HG03045 (cell line): ENCODE results near the gene RIPK1.
"Not testable (repeated sequence)": the region's sequence is repeated elsewhere in the genome, so short reads cannot be mapped to it uniquely, and the experiment has no call there.

ENCODE experiments used
- ATAC-seq: cut with Tn5 transposase; IDR thresholded peaks from one replicate; pipeline ENCODE4 v1.9.1; 2021; ENCODE audit warnings: mild to moderate bottlenecking, moderate library complexity; ENCODE audit not compliant: unreplicated experiment

RIPK1 gene

DNA sequence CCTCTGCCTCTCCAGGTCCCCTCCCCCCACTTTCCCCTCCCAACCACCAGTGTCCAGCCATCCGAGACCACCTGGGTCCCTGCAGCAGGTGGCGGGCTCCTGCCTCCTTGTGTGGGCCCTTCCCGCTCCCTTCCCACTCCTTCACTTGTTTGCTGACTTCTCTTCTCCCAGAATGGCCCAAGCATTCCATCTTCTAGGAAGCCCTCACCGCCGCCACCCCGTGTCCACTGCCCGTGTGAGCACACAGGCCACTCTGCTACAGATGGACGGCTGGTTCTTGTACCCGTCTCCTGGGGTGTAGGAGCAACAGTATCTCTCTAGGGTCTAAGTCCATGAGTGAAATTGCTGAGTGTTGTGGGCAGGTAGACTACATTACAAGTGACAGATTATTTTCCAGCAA, 65.2 kb downstream of the RIPK1 start:
- no peak for ATAC-seq

DNA sequence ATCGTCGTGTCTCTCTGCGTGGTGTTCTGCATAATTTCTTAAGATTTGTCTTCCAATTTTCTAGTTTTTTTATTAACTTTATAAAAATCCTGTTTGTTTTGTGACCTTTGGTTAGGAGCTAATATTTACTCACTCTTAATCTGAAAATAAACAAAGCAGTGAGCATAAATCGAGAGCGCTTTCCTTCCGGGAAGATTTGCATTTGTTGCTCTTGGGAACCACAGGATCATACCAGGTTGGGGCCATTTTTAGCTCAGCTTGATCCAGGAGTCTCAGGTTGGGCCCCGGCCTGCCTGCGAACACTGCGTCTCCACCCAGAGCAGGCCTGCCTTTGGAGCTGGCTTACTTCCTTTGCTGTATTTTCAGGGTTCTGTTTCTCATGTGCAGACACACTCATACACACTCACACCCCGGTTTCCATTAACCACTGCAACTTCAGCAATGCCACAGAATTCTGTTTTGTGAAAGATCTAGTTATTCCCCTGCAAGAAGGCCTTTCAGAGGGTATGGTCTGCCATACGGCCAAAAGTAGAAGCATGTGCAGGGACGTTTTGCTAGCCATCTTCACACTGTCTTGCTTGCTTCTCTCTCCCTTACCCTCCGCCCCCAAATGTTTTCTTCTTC, 67.5 kb downstream of the RIPK1 start:
- ATAC-seq, result no peak

DNA sequence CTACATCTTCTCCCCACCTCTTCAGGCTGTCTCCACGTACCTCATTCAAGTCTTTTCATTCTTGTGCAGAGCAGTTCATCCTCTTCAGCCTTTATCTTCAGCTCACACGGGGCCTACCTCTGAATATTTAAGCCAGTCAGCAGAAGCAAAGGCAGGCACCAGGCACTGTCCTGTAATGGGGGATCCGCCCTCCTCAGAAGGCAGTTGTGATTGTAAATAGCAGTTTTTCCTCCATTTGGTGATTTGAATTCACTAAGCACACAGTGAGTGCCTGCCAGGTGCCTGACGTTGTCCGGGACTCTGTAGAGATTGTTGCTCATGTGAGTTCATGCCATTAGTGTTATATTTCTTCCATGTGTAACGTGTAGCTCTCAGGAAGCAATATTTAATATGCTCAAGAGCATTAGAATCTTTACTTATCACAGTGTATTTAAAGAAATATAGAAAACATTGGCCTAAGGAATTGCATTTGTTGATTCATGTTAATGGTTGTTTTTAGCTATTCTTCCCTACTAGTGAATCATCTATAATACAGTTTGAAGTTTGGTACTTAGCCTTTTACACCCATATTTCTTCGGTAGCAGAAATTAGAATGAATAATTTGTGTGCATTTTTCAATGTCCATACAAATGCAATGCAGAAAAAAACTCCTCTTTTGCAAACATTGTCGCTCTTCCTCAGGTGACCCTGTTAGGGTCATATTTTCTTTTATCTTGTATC, 68.2 kb downstream of the RIPK1 start:
- ATAC-seq, result no peak

DNA sequence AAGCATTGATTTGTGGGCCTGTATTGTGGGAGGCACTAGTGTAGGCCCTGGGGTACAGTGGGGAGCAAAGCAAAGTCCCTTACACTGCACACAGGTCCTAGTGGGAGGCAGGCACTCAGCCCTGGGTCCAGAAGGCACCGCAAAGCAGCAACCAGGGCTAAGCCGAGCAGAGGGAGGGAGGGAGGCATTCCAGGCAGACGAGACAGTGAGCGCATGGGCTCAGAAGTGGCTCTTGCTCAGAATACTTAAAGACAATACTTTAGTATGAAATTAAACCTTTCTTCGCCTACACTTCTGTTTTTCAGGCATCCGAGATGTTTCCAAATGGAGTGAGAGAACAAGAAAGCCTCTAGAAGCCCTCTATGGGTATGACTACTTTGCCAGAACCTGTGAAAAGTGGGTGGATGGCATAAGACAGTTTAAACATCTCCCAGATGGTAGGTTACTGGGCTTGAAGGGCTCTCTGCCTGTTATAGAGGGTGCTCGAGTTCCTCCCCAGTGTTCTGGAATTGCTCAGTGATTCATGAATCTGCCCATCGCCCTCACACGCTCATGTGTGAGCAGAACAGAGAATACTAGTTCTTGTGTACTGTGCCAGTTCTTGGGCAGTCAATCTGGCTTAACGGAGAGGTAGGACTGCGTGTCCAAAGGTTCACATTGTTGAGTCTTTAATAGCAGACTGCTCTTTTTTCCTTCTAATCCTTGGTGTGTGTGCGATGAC, 68.9 kb downstream of the RIPK1 start:
- no peak for ATAC-seq

DNA sequence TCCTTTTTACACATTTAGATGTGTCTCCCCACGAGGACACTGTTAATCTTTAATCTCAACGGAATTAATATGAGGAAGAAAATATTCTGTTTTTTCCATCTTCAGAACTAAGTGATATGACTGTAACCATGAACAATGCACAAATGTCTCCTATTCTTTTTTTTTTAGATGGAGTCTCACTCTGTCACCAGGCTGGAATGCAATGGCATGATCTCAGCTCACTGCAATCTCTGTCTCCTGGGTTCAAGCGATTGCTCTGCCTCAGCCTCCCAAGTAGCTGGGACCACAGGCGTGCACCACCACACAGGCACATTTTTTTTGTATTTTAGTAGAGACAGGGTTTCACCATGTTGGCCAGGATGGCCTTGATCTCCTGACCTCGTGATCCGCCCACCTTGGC, 69.6 kb downstream of the RIPK1 start:
- not testable (repeated sequence) for ATAC-seq

DNA sequence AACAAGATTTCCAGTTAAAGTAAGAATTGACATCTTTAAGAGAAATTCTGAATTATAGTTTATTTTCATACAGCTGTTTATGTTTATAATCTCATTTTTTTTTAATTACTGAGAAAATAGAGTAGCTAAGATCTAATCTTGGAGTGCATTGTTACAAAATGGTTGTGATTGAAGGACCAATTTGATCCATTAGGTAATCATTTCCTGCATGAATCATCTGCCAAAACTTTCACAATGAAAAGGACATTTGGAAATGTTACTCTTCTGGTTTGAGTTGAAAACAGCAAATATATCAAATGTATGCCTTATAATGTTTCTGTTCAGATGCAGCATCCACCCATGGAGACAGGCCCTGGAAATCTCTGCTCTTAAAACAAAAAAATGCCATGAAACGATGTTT, 70.0 kb downstream of the RIPK1 start:
- ATAC-seq, result no peak

DNA sequence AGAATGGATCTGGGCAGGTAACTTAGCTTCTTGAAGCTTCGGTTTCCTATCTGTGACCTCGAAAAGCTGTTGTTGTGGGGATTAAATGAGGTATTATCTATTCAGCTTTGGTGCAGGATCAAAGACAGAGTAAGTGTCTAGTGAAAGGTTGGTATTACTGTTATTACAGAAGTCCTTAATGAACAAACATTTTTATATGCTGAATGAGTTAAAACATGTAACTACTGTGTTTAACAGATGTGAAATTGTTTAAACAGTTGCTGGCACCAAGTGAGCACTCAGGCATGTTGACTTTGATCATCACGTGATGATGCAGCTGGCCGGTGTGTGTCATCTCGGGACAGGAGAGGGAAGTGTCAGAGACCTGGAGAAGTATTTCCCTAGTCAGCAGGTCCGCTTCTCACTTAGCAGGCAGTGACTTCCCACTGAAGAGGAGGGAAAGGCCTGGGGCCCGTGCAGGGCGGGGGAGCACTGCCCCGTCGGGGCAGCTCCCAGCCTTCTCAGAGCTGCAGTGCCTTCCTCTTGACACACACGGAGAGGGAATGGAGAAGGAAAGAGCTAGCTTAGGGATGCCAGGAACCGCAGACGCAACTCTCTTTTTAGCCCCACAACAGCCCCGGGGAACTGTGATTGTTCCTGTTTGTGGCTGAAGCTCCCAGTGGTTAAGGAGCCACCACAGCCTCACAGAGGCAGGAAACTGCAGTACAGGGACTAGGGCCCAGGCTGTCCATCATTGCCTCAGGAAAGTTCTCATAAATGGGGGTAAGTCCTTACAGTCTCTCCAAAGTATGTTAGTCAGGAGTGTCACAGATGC, 71.0 kb downstream of the RIPK1 start:
- no peak for ATAC-seq

DNA sequence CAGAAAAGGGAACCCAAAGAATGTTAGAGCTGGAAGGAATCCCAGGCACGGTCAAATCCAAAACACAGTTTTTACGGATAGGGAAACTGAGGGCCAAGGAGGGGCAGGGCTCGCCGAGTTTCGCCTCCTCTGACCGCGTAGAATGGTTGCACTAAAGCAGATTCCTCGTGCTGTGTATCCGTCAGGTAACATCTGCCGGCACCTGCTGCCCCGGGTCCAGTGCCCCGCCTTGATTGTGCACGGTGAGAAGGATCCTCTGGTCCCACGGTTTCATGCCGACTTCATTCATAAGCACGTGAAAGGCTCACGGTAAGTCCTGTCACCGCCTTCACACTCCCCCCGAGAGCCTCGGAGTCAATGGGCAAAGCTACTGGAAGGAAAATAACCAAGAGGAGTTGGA, 71.9 kb downstream of the RIPK1 start:
- ATAC-seq, result no peak

DNA sequence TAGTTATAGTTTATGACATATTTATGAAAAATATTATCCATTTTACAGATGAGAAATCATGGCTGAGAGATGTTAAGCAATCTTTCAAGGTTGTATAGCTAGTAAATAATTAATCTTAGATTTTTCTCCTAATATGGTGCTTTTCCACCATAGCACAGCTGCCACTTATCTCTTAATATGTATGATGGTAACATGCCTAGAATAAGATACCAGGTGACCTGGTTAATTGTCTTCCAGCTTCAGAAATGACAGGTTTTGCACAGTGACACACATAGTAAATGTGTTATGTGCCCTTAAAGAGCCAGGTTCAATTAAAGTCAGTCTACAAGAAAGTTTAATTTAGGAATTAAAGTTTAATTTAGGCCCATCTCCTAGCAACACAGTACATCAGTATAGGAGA, 74.2 kb downstream of the RIPK1 start:
- ATAC-seq, result no peak

DNA sequence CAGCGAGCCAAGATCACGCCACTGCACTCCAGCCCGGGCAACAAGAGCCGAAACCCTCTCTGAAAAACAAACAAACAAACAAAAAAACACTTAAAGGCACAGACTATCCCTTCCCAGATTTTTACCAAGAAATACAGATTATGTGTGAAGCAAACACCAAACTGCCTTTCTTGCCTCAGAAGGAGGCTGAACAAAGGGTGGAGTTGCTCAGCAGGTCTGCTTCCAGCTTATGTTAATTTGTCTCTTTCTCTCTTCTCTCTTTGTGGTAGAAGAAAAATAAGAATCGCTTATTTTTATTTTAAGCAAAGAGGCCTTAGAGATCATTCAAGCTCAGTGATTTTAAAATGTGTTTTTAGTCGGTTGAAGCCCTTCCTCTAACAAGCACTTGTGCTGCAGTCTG, 74.9 kb downstream of the RIPK1 start:
- no peak for ATAC-seq

DNA sequence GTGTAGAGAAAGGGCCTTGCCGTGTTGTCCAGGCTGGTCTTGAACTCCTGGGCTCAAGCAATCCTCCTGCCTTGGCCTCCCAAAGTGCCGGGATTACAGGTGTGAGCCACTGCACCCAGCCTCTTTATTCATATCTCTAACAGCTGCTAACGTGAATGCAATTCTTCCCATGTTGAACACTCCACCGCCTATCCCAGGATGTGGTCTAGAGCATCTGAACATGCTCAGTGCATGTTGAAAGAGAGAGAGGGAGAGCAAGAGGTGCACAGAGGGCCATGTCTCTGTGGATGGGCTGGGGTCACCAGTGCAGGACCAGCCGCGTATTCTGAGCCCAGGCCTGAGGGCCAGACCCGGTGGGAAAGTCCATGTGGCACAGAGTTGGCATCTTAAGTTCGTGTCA, 76.3 kb downstream of the RIPK1 start:
- no peak for ATAC-seq

DNA sequence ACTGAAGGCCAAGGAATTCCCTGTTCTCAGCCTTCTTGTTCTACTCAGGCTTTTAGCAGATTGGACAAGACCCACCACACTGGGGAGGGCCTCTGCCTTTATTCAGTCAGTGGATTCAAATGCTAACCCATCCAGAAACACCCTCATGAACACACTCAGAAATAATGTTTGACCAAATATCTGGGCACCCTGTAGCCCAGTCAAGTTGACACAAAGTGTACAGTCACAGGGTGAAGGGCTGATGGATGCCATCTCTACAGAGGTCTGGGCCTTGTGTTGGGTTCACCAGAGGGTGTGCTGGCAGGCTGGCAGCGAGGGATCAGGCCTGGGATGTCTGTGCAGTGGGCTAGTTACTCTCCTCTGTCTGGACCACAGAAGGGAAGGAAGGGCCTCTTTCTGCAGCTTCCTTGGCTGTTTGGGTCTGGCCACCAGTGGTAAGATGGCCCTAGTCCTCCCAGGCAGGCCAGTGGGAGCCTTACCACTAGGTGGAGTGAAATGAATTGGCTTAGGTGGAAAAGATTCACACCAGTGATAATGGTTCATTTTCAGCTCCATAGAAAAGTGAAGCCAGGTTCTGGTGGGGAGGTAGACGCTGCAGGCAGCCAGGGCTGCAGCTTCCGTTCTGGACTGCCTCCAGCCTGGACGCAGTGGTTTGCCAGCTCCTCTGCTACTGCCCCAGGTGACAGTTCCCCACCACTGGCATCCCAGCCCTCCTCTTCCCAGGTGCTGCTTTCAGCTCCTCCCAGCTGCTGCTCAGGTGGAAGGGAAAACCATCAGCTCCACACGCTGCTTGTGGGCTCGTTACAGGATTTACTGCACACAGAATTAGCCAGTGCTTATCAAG, 79.8 kb downstream of the RIPK1 start:
- ATAC-seq, result no peak

DNA sequence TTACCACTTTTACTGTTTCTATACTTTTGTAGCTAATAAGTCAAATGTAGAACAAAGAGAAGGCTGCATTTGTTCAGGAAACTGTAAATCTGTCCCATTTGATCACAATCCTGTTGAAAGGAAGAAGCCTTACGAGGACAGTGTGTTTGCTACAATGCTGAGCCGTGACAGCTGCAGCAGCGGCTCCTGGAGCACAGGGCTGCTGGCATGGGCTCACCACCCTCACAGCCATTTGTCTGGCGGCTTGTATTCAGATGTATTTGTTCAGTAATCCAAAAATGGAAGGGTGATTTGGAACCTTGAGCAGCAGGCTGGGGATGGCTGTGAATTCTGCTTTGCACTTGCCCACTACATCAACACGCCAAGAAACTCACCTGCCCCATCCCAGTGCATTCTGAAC, 83.4 kb downstream of the RIPK1 start:
- no peak for ATAC-seq

DNA sequence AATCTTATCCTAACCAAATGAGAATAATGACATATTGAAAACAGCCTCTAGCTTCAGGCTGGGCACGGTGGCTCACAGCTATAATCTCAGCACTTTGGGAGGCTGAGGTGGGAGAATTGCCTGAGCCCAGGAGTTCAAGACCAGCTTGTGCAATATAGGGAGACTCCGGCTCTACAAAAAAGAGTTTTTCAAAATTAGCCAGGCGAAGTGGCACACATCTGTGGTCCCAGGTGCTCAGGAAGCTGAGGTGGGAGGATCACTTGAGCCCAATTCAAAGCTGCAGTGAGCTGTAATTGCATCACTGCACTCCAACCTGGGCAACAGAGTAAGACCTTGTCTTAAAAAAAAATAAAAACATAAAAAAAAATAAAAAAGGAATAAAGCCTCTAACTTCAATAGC, 84.4 kb downstream of the RIPK1 start:
- ATAC-seq, result no peak

DNA sequence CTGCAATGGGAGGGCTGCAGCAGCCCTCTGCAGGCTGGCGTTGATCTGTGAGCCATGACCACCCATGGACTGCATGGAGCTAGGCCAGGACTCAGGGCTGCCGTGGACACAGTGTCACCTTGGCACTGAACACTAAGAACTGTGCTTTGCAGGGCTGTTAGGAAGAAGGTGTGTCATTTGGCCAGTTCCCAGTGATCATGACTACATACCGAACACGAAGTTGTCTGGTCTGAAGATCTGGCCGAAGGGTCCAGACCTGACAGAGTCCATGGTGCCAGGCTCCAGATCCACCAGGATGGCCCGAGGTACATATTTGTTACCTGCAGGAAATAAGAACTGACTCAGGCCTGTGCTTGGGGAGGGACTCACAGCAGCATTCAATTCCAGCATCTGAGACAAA, 87.1 kb downstream of the RIPK1 start:
- not testable (repeated sequence) for ATAC-seq

DNA sequence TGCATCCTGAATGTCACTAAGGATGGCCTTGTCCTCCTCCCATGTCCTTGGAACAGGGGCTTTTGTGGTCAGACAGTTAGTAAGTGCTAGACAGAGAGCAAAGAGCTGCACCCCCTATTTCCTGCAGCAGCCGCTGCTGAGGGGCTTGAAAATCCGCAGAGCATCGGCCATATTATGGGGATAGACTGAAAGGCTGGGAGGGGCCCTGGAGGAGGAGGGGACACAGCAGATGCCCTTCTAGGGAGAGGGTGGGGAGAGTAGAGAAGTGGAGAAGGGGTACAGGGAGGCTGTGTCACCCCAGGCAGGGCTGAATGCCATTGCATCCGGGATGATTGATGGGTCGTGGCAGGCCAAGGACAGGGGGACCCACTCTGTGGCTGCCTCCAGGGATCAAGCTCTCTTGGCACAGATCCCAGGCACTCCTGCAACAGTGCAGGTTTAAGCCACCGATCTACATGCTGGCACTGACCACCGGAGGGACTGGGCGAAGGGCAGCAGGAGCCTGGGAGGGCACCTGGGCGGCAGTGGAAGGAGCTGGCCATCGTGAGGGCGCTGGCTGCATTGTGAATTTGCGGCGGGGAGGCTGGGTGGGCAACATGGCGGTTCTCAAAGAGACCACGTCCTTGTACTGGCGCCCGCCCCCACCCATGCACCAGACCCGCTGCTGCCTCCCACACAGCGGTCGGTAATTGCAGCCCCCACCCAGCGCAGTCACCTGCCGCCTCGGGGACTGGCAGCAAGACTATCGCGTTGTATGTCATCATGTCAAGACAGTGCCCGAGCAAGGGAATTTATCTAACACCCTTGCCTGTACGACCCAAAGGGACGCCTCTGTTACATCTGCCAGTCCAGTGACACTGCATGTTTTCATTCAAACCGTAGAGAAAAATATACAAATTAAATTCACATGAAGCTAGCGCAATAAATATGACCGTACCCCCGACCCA, 88.2 kb downstream of the RIPK1 start:
- not testable (repeated sequence) for ATAC-seq

DNA sequence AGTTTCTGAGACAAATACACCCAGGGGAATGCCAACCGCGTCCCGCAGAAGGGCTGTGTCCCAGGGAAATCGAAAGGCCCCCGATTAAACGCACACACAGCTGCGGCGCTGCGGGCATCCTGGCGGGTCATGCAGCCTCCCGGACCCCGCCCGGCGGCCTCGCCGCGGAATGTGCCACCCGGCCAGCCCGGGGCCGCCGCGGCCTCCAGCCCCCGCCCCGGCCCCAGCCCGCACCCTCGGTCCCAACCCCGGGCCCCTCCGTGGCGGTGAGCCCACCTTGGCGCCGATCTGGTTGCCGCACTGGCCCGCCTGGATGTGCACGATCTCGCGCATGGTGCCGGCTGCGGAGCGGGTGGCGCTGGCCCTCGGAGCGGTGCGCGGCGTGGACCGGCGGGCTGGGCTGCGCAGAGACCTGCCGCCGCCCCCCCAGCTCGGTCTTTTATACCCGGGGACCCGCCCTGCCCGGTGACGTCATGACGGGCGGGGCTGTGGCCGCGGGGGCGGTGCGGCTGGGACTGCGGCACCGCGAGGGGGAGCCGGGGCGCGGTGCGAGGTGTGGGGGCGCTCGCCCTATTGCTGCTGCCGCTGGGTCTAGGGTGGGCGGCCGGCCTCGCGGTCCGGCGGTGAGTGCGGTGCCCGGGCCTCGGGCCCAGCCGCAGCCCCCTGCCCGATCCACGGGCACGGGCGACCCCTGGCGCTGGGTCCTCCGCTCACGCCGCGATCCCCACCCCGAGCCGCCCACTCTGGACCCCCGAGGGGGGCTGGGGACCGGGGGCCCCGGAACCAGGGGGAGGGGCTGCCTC, 89.0 kb downstream of the RIPK1 start, which contains the start of gene TUBB2A:
Gene TUBB2A, minus strand, starts transcription at position 414 of the 803 bp plus-strand sequence. Its CDS starts 81 bp downstream, at position 333.
- peak; percentile 82 for ATAC-seq
